22Rv1 (cell line): Measurements from ENCODE around the gene SMCR8.

ENCODE experiments used
- ZFX ChIP-seq: fragments of 450-650 bp; IDR thresholded peaks from 2 replicates; pipeline ENCODE4 v1.6.1; 2017; ENCODE audit warnings: antibody characterized with exemption, borderline replicate concordance
- TF ChIP-seq, protein P1 (sequence below): fragments of 450-650 bp; IDR thresholded peaks from 2 replicates; pipeline ENCODE4 v1.5.1; 2017; ENCODE audit warnings: mild to moderate bottlenecking

- TF ChIP-seq, protein P1, sequence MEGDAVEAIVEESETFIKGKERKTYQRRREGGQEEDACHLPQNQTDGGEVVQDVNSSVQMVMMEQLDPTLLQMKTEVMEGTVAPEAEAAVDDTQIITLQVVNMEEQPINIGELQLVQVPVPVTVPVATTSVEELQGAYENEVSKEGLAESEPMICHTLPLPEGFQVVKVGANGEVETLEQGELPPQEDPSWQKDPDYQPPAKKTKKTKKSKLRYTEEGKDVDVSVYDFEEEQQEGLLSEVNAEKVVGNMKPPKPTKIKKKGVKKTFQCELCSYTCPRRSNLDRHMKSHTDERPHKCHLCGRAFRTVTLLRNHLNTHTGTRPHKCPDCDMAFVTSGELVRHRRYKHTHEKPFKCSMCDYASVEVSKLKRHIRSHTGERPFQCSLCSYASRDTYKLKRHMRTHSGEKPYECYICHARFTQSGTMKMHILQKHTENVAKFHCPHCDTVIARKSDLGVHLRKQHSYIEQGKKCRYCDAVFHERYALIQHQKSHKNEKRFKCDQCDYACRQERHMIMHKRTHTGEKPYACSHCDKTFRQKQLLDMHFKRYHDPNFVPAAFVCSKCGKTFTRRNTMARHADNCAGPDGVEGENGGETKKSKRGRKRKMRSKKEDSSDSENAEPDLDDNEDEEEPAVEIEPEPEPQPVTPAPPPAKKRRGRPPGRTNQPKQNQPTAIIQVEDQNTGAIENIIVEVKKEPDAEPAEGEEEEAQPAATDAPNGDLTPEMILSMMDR: no peak
- no peak for TF ChIP-seq ZFX
Observed at GRCh38 chr17:18332909-18333489, 17.9 kb downstream of the SMCR8 start.
